ENCODE measurements around the gene USP17L26.
A peak's percentile ranks its signal among the peaks of the same experiment; 100 is the strongest.
"Not testable (repeated sequence)": the region's sequence is repeated elsewhere in the genome, so short reads cannot be mapped to it uniquely, and the experiment has no call there.

USP17L26 gene

GRCh38 chr4:9381012-9381534, 46.6 kb downstream of the USP17L26 start:
- not testable (repeated sequence) for H3K27me3 ChIP-seq (ENCODE audit: control insufficient read depth in 1 of 2, insufficient read depth in 2 of 2, low read length in 2 of 2); H3K36me3 ChIP-seq (ENCODE audit: control insufficient read depth in 1 of 2, insufficient read depth in 2 of 2, low read length in 2 of 2); H3K9me3 ChIP-seq (ENCODE audit: control insufficient read depth in 1 of 2, low read length in 2 of 2); H3K27ac ChIP-seq (ENCODE audit: low read depth, low read length); H3K4me1 ChIP-seq (ENCODE audit: control insufficient read depth in 1 of 2, insufficient read depth in 2 of 2, low read length in 2 of 2)
- peak overlapping the region in 1 of 2 donors; percentile 43 for H3K9ac ChIP-seq (ENCODE audit: low read depth in 1 of 2, low read length in 2 of 2)
- peak overlapping the region in 1 of 2 donors; percentile 61 for H3K4me3 ChIP-seq (ENCODE audit: low read depth in 1 of 2, low read length in 2 of 2)

DNA sequence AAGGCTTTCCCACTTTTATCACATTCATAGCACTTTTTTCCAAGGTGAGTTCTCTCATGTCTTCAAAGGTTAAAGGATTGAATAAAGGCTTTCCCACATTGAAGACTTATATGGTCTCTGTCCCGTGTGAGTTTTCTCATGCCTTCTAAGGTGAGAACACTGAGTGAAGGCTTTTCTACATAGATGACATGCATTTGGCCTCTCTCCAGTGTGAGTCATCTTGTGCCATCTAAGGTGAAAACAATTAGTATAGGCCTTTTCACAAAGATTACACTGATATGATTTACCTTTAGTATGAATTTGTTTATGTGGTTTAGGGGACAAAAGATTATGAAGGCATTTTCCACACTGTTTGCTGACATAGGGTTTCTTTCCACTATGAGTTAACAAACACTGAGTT, 49.7 kb downstream of the USP17L26 start:
- Histone ChIP-seq H3K27ac (ENCODE audit: low read depth, low read length) (no peak overlapping the region), H3K27me3 (ENCODE audit: control insufficient read depth in 1 of 2, insufficient read depth in 2 of 2, low read length in 2 of 2) (no peaks in the 10 kb centered on the region), H3K9ac (ENCODE audit: low read depth in 1 of 2, low read length in 2 of 2) (no peak overlapping the region), H3K36me3 (ENCODE audit: control insufficient read depth in 1 of 2, insufficient read depth in 2 of 2, low read length in 2 of 2) (no peaks in the 10 kb centered on the region), H3K4me3 (ENCODE audit: low read depth in 1 of 2, low read length in 2 of 2) (no peak overlapping the region), H3K4me1 (ENCODE audit: control insufficient read depth in 1 of 2, insufficient read depth in 2 of 2, low read length in 2 of 2) (no peaks in the 10 kb centered on the region), H3K9me3 (ENCODE audit: control insufficient read depth in 1 of 2, low read length in 2 of 2) (no peaks in the 10 kb centered on the region)

Data from duodenal mucosa (tissue), 2 donors.